GM23338 (cell line): ENCODE measurements around the gene OTUD4.

Experiments used
- CTCF ChIP-seq, 2 experiments: fragments of 200-600 bp in 1 of 2; sonication (generic) in 1 of 2; conservative IDR thresholded peaks; 2 replicates each; pipeline versions ENCODE4 v1.5.1 to v1.6.1; 2016 to 2017; ENCODE audit warnings: antibody characterized with exemption in 2 of 2, low read depth in 2 of 2, mild to moderate bottlenecking in 2 of 2, moderate library complexity in 1 of 2
- POLR2AphosphoS5 ChIP-seq: IDR thresholded peaks from 2 replicates; pipeline ENCODE4 v1.6.1; 2016; ENCODE audit warnings: antibody characterized with exemption, low read depth

- no peak for TF ChIP-seq POLR2AphosphoS5
- no peak for TF ChIP-seq CTCF (conservative IDR thresholded peaks at IDR 0.05; ENCODE audit: low read depth in 2 of 2)
Measured at GRCh38 chr4:145213245-145213644, 32.9 kb upstream of the OTUD4 start.
